ACC112 (cell line): ENCODE results near the gene RMDN2.

ENCODE experiments used
- H2AFZ ChIP-seq: fragments of 200-600 bp; sonication (generic); one replicate; pipeline ENCODE4 v1.6.0; 2017; ENCODE audit warnings: antibody characterized with exemption, low read length; ENCODE audit not compliant: unreplicated experiment
- H3K27ac ChIP-seq: fragments of 200-600 bp; sonication (generic); 2 replicates; pipeline ENCODE4 v1.5.1; 2014; ENCODE audit warnings: low read depth, mild to moderate bottlenecking, antibody characterized with exemption, low read length, moderate library complexity
- H3K27me3 ChIP-seq: fragments of 200-600 bp; sonication (generic); 2 replicates; pipeline ENCODE4 v1.6.1; 2014; ENCODE audit warnings: mild to moderate bottlenecking, antibody characterized with exemption, low read length, moderate library complexity, mixed read lengths; ENCODE audit not compliant: insufficient read depth
- H3K36me3 ChIP-seq: fragments of 200-600 bp; sonication (generic); 2 replicates; pipeline ENCODE4 v1.6.1; 2016; ENCODE audit warnings: mild to moderate bottlenecking, antibody characterized with exemption, low read length, moderate library complexity, mixed read lengths; ENCODE audit not compliant: insufficient read depth
- H3K4me1 ChIP-seq: fragments of 200-600 bp; sonication (generic); one replicate; pipeline ENCODE4 v1.6.1; 2016; ENCODE audit warnings: low read length, mixed read lengths; ENCODE audit not compliant: insufficient read depth, unreplicated experiment, control insufficient read depth
- H3K4me3 ChIP-seq: fragments of 200-600 bp; sonication (generic); 2 replicates; pipeline ENCODE4 v1.5.1; 2014; ENCODE audit warnings: mild to moderate bottlenecking, low read depth, low read length
- H3K79me2 ChIP-seq: fragments of 200-600 bp; sonication (generic); one replicate; pipeline ENCODE4 v1.6.0; 2016; ENCODE audit warnings: low read length; ENCODE audit not compliant: control insufficient read depth, unreplicated experiment, insufficient read depth

RMDN2 gene

DNA sequence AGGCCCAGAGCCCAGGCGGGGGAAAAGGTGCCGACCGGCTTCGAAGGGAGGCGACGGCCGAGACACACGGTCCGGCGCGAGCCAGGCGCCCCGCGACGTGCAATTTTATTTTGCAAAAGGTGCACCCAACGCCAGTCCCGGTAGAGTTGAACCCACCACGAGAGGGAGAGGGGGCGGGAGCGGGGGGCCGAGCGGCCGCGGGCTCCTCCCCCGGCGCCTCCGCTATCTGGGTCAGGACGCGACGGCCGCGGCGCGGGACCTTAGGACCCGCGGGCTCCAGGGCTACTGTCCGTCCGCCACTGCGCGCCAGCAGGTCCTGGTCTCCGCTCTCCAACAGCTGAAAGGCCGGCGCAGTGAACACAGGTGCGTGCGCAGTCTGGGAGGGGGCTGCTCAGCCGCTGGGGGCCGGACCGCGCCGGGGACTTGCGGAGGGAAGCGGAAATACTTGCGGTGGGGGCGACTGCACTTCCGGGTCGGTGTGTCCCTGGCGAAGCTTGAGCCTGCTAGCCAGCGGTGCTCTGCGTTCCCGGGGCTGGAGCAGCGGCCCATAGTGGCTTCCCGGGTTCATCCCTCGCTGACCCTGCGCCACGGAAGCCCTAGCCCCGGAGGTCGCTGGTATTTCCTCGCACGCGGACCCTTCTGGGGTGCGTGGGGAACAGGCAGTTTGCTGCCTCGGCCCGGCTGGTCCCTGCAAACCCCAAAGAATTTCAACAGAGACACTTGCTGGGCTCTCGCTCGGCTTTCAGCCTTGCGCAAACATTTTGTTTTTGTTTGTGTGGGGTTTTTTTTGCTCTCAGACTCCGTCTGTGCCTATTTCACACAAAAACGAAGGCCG is at the start of gene RMDN2:
TSS of gene RMDN2 (plus strand) at position 225 of the 835 bp plus-strand sequence. CDS start 3,991 bp downstream, outside the sequence.
- H3K27ac ChIP-seq, result peak within 1 kb of the TSS; percentile 73
- no peaks in the 10 kb centered on the region for H3K27me3 ChIP-seq
- H3K4me3 ChIP-seq, result peak within 1 kb of the TSS; percentile 80
- H3K79me2 ChIP-seq, result no peaks in the 10 kb centered on the region
- H3K4me1 ChIP-seq, result no peaks in the 10 kb centered on the region
- peak within 1 kb of the TSS; percentile 92 for H2AFZ ChIP-seq
- no peaks in the 10 kb centered on the region for H3K36me3 ChIP-seq

DNA sequence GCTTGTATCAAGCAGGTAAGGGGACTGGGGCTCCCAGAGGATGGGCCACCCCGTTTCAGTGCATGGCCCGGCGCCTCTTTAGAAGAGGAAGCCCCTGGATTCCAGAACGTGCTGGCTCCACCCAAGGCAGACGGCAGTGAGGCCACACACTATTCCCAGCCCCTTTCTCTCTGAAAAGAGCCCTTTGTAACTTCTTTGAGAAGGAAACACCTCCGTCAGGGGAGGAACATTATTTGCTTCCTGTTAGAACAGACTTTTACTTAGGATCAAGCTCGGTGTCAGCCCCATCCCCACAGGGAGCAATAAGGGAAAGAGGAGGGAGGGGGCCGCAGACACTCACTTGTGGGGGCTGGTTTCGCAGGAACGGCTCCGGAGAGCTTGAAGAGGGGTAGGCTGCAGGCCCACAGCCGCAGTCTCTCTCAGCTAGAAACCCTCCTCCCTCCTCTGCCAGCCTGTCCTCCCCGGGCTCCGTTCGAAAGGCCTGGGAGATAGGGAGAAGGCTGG is 49.6 kb upstream of the RMDN2 start:
- no peak overlapping the region for H3K4me3 ChIP-seq
- H3K4me1 ChIP-seq, result peaks cover 15% of the 10 kb centered on the region
- H3K27me3 ChIP-seq, result no peaks in the 10 kb centered on the region
- H2AFZ ChIP-seq, result no peak overlapping the region
- H3K79me2 ChIP-seq, result no peaks in the 10 kb centered on the region
- H3K27ac ChIP-seq, result no peak overlapping the region
- H3K36me3 ChIP-seq, result no peaks in the 10 kb centered on the region

DNA sequence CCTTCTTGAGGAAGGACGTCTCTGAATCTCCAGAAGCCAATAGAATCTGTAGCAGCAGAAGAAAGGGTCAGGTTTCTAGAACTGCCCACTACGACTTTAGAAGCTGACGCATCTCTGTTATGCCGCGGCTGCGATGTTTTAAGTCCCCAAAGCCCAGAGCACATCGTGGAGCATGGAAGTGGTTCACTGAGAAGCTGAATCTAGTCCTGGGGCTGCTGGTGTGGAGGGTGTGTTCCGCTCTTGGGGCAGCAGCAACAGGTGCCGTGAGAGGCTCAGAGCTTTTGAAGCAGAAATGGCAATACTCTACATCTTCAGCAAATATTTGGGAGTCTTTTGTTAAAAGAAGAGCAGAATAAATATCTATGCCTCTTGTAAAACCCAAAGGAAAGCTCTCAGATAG is 48.9 kb upstream of the RMDN2 start:
- Histone ChIP-seq H3K79me2 (no peaks in the 10 kb centered on the region), H3K27me3 (0 out of 2 replicates have a peak, but pooled peaks cover 2% of the 10 kb centered on the region), H3K36me3 (no peaks in the 10 kb centered on the region), H2AFZ (no peak overlapping the region), H3K4me1 (peaks cover 12% of the 10 kb centered on the region), H3K4me3 (no peak overlapping the region), H3K27ac (no peak overlapping the region)

DNA sequence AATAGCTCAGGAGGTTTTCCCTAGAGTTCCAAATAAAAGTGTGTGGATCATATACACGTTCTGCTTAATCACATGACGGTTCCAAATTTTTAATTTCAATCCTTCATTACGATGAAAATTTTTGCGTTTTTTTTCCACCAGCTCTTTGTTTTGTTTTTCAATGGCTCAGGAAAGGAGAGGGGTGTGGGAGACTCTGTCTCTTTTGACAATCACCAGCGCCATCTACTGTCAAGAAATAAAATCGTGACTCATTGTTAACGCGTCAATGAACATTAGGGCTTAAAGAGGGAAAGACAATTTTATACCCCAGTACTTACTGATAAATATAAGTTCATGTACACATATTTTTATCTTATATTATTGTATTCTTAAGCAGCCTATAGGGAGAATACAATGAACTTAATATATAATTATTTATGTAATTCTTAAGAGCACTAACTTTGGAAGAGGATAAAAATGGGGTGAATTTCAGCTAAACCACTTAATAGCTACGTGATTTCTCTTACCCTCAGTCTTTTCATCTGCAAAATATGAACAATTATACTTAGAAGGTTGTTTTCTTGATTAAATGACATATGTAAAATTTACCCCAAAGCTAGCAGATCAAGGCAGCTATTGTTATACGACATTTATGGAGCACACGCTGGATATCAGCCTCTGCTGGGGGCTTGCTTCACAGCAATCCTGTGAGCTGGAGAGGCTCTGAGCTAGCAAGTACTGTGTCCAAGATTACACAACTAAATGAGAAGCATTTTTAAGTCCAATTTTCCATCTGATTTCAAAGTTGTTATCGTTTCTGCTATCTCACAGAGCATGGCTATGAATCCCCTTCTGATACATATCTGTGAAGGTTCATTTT is 47.4 kb upstream of the RMDN2 start:
- H3K36me3 ChIP-seq, result no peaks in the 10 kb centered on the region
- no peak overlapping the region for H3K27ac ChIP-seq
- no peaks in the 10 kb centered on the region for H3K4me1 ChIP-seq
- peak overlapping the region; percentile 23; the same call in 1 of the 2 replicates for H3K4me3 ChIP-seq
- peak overlapping the region; percentile 77 for H2AFZ ChIP-seq
- 0 out of 2 replicates have a peak, but pooled peaks cover 5% of the 10 kb centered on the region for H3K27me3 ChIP-seq
- no peaks in the 10 kb centered on the region for H3K79me2 ChIP-seq

DNA sequence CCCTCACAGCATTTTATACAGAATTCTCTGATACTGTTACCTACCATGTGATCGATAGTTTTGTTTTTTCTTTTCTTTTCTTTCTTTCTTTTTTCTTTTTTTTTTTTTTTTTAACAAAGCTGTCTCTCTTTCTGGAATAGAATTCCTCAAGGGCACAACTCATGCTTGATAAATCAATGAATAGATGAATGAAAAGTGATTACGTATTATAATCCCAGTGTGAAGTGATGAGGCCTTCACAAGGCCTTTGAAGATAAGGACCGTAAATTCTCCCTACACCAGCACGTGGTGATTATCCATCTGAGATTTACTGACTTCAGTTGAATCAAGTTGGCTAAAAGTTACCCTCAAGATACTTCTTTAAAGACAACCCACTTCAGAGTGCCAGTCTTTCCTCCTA is 46.6 kb upstream of the RMDN2 start:
- Histone ChIP-seq H3K79me2 (no peaks in the 10 kb centered on the region), H3K36me3 (no peaks in the 10 kb centered on the region), H3K4me3 (no peak overlapping the region), H3K27me3 (0 out of 2 replicates have a peak, but pooled peaks cover 5% of the 10 kb centered on the region), H3K27ac (no peak overlapping the region), H2AFZ (no peak overlapping the region), H3K4me1 (no peaks in the 10 kb centered on the region)

GRCh38 chr2:37880551-37880950 is 44.5 kb upstream of the RMDN2 start:
- Histone ChIP-seq H3K4me1 (no peaks in the 10 kb centered on the region), H3K4me3 (no peak overlapping the region), H2AFZ (no peak overlapping the region), H3K27me3 (peaks cover 12% of the 10 kb centered on the region; the same call in 1 of the 2 replicates), H3K79me2 (no peaks in the 10 kb centered on the region), H3K27ac (no peak overlapping the region), H3K36me3 (no peaks in the 10 kb centered on the region)

- H2AFZ ChIP-seq, result no peak overlapping the region
- H3K27me3 ChIP-seq, result peaks cover 15% of the 10 kb centered on the region; the same call in 1 of the 2 replicates
- H3K79me2 ChIP-seq, result no peaks in the 10 kb centered on the region
- no peaks in the 10 kb centered on the region for H3K4me1 ChIP-seq
- no peak overlapping the region for H3K4me3 ChIP-seq
- no peaks in the 10 kb centered on the region for H3K36me3 ChIP-seq
- no peak overlapping the region for H3K27ac ChIP-seq
These were observed 43.7 kb upstream of the RMDN2 start for GRCh38 chr2:37881397-37881796.

DNA sequence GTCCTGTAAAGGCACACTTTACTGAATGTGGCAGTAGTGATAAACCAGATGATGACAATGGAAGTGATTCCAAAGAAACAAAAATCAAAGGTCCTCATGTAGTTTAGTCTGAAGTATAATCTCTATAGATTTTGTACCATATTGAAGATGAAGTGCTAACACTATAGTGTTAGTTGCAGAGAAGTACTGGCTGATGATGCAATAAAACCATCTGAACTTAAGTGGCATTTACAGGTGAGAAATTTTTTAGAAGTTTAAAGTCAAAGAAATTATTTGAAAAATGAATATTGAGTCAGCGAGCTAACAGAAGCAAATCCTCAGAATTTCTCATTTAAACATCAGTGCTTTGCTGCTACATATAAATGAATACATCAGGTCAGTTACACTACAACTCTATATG is 43.1 kb upstream of the RMDN2 start:
- Histone ChIP-seq H2AFZ (no peak overlapping the region), H3K79me2 (no peaks in the 10 kb centered on the region), H3K36me3 (no peaks in the 10 kb centered on the region), H3K4me1 (no peaks in the 10 kb centered on the region), H3K27me3 (peaks cover 15% of the 10 kb centered on the region; the same call in 1 of the 2 replicates), H3K27ac (no peak overlapping the region), H3K4me3 (no peak overlapping the region)

- Histone ChIP-seq H2AFZ (no peak overlapping the region), H3K4me1 (no peaks in the 10 kb centered on the region), H3K36me3 (no peaks in the 10 kb centered on the region), H3K79me2 (no peaks in the 10 kb centered on the region), H3K27me3 (peaks cover 15% of the 10 kb centered on the region; the same call in 1 of the 2 replicates), H3K27ac (no peak overlapping the region), H3K4me3 (no peak overlapping the region)
These were observed 41.6 kb upstream of the RMDN2 start for GRCh38 chr2:37883518-37883917.

- Histone ChIP-seq H3K27me3 (peaks cover 15% of the 10 kb centered on the region; the same call in 1 of the 2 replicates), H3K27ac (no peak overlapping the region), H2AFZ (no peak overlapping the region), H3K4me3 (no peak overlapping the region), H3K36me3 (no peaks in the 10 kb centered on the region), H3K79me2 (no peaks in the 10 kb centered on the region), H3K4me1 (no peaks in the 10 kb centered on the region)
These were observed 39.6 kb upstream of the RMDN2 start for GRCh38 chr2:37885329-37885993.
